Motor neuron (in vitro differentiated cells): Measurements from ENCODE around the gene DACT2. TPM values are rescaled to one million over a fixed set of nuclear protein-coding genes. Genes with fewer than 3 reads are reported as not detected.

ENCODE experiments used
- ATAC-seq, 8 experiments: fragments of 200-7000 bp; cut with Tn5 transposase; replicated peaks in 6 of 8; 2 replicates each; pipeline ENCODE4 v1.8.0; 2021; ENCODE audit warnings: mild to moderate bottlenecking in 8 of 8, moderate library complexity in 8 of 8
- H3K27ac ChIP-seq, 2 donors: fragments of 250-450 bp; sonication (Bioruptor Pico); 2 replicates each; pipeline ENCODE4 v1.9.0; 2021; ENCODE audit warnings: antibody characterized with exemption in 2 of 2, mild to moderate bottlenecking in 2 of 2, moderate library complexity in 1 of 2
- H3K4me1 ChIP-seq, 2 donors: fragments of 250-450 bp; sonication (Bioruptor Pico); replicated peaks in 1 of 2; 2 replicates each; pipeline ENCODE4 v1.6.1; 2021; ENCODE audit warnings: antibody characterized with exemption in 2 of 2, mild to moderate bottlenecking in 2 of 2, moderate library complexity in 1 of 2
- H3K4me3 ChIP-seq, 5 donors: fragments of 250-450 bp; sonication (Bioruptor Pico); 2 replicates each; pipeline ENCODE4 v1.9.0; 2021; ENCODE audit warnings: antibody characterized with exemption in 5 of 5, mild to moderate bottlenecking in 5 of 5, moderate library complexity in 4 of 5
- WGBS, 10 experiments: fragments of 450-650 bp; shearing (Covaris generic); methylation state at CpG; one replicate each; pipeline ENCODE4 v1.0.0; 2022; 5-methylcytosine and 5-hydroxymethylcytosine counted together
- in situ Hi-C, 9 experiments: fragments of 400-800 bp; cut with MboI; loops; one replicate each; pipeline ENCODE4 v1.15.0; 2021; ENCODE audit warnings: low sequenced_read_pairs in 9 of 9, low pct_unique_long_range_greater_than_20kb in 2 of 9; ENCODE audit not compliant: unreplicated experiment in 9 of 9
- total RNA-seq, 8 experiments: library from RNA; unstranded; fragments of 300-600 nt; gene quantifications; 2 replicates each; pipeline versions ENCODE4 v1.2.3 to v1.2.4, GENCODE V29; 2022

The DACT2 gene, protein sequence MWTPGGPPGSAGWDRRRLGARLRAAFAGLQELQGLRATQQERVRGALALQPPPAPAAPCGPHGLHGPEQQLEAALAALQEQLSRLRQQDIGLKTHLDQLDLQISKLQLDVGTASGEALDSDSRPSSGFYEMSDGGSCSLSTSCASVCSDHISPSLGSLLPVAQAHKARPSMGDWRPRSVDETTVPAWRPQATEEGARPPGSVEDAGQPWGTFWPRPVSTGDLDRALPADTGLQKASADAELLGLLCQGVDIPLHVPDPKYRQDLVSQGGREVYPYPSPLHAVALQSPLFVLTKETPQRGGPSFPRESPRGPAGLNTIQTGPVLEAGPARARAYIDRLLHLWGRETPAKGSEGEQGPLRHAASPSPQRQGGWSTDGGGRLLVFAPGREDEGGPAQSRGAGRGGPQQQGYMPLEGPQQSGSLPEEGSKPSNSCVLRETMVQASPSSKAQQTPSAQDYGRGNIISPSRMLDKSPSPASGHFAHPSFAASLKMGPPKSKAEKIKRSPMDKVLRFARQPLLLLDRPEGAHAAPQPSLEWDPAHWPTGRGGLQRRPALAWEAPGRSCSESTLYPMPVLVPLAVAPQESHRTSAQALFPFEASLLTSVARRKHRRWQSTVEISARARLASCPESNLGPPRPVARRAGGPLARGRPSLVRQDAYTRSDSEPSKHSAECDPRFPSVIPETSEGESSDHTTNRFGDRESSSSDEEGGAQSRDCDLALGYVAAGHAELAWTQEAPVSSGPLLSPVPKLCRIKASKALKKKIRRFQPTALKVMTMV
- 1 to 10 TPM in 3 of 8 experiments, under 1 TPM in 3, not detected in 2; 0.20 to 7.4 (median 1.1) TPM for total RNA-seq

DNA sequence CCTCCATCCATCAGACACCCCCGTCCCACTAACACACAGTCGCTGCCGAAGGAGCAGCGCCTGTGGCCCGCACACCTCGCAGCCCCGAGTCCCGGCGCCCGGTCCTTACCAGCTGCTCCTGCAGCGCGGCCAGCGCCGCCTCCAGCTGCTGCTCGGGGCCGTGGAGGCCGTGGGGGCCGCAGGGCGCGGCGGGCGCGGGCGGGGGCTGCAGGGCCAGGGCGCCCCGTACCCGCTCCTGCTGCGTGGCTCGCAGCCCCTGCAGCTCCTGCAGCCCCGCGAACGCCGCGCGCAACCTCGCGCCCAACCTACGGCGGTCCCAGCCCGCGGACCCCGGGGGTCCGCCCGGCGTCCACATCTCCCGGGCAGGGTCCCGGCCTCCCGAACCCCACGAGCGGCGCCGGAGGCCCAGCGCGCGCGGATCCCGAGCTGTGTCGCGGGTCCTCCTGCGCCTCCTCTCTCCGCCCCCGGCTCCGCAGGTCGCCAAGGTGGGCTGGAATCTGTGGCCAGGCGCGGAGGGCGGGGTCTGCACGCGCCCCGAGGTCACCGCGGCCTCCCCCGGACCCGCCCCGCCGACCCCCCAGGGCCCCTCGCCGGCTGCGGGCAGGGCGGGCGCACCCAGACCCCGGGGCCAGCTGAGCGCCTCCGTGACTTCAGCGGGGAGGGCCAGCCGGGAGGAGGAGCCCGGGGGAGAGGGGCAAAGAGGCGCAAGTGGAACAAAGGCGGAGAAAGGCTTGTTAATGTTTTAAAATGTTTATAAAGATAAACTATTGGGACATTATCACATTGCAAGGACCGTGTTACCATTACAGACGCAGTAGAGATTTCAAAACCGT lies at the start of gene DACT2:
DACT2 (minus strand) TSS at position 499 of the 833 bp plus-strand sequence; CDS start at position 355, 144 bp downstream.
- peak within 1 kb of the TSS in 1 of 2 donors; percentile 5 for H3K27ac ChIP-seq
- 0 to 7% (median 0%) methylated on average over 1 to 3 of the region's 92 CpGs; no CpG with 5 or more reads in 5 of the 10 experiments for WGBS, 10 experiments
- in situ Hi-C loops = loop anchor here in 1 of 9 experiments (25.0 kb wide), 1 partner anchor 107 kb away; no protein-coding TSS in a partner anchor
- peak within 1 kb of the TSS; percentile 21 to 49 (median 33) for H3K4me3 ChIP-seq
- peaks cover 34 to 35% of the 10 kb centered on the region in 2 donors for H3K4me1 ChIP-seq
- peak in 5 of 8 experiments; percentile 59 to 76 (median 69) for ATAC-seq

DNA sequence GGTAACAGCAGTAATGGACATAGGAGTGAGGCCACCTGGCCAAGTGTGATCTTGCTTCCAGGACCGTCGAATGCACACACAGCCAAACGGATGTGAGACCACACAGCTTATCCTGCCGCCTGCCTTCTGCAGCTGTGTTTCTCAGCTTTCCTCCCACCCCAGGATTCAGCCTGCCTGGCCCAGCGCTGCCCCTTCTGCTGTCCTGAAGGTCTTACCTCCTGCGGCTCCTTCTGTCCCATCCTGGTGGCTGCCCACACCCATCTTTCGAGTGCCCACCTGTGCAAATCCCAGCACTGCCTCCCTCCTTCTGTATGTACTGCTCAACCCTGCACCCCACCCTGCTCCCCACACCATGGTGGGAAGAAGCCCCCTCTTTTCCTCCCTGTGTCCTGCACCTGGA lies 49.4 kb upstream of the DACT2 start:
- Histone ChIP-seq H3K27ac (no peak overlapping the region), H3K4me3 (no peak overlapping the region), H3K4me1 (peaks cover 9 to 24% of the 10 kb centered on the region in 2 donors)
- WGBS, 10 experiments = 58 to 100% (median 80%) methylated on average over 1 to 4 of the region's 7 CpGs; no CpG with 5 or more reads in 5 of the 10 experiments
- ATAC-seq = no peak
- in situ Hi-C loops = loop anchor here in 4 of 9 experiments (25.0 kb wide), 2 partner anchors 207 to 518 kb away; no protein-coding TSS in a partner anchor

DNA sequence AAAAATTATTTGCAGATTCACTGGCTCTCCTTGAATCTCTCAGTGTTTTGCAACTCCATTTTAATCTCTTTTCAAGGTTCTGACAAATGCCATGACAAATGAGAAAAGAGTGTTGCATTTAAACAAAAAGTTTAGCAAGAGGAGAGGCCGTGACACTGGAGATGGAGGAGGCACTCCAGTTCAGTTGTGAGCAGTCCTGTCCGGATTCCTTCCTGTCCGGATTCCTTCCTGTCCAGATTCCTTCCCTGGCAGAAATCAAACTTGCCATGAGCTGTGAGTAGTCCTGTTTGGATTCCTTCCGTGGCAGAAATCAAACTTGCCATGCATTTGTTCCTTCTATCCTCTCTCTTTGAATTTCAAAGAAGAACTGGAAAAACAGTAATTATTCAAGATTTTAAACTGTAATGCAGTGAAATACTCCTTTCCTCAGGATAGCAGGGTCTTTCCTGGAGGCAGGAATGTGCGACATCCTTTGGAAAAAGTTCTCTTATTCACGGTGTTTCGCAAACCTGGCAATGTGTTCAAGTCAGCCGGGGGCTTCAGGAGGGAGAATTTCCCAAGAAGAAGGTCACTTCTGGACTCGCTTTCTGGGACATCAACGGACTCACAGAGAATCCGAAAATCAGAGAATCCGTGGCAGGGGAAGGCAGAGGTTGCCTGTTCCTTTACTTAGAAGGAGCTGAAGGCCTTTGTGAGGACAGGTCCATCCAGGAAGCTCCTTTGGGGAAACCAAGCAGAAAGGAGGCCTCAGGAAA lies 48.7 kb upstream of the DACT2 start:
- 6 to 86% (median 75%) methylated on average over 1 to 12 of the region's 12 CpGs for WGBS, 10 experiments
- Histone ChIP-seq H3K4me3 (no peak overlapping the region), H3K27ac (peak overlapping the region in 1 of 2 donors; percentile 13), H3K4me1 (peaks cover 9 to 24% of the 10 kb centered on the region in 2 donors)
- in situ Hi-C loops = loop anchor here in 4 of 9 experiments (25.0 kb wide), 2 partner anchors 206 to 519 kb away; no protein-coding TSS in a partner anchor
- ATAC-seq = peak in 1 of 8 experiments; percentile 22

DNA sequence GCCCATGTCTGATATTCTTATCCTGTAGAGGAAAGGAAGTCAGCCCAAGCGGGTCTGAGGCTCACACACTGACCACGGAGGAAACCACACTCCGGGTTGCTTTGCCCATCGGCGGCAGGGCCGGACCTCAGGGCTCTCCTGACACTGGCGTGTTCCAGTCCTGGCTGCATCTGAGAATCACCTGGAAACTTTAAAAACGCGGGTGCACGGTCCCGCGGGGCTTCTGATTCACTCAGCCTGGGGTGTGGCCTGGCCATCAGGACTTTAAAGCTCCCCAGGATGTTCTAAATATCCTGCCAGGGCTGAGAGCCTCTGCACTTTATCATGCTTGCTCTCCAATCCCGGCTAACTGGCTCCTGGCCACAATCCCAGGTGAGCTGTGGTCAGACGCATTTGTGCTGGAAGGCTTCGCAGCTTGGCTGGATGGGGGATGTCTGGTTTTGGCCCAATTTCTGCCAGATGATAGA lies 47.7 kb upstream of the DACT2 start:
- H3K27ac ChIP-seq = no peak overlapping the region
- ATAC-seq = no peak
- H3K4me1 ChIP-seq = peaks cover 9 to 24% of the 10 kb centered on the region in 2 donors
- no peak overlapping the region for H3K4me3 ChIP-seq
- 0 to 100% (median 68%) methylated on average over 1 to 11 of the region's 15 CpGs; no CpG with 5 or more reads in 4 of the 10 experiments for WGBS, 10 experiments
- in situ Hi-C loops = loop anchor here in 4 of 9 experiments (25.0 kb wide), 2 partner anchors 205 to 520 kb away; no protein-coding TSS in a partner anchor

DNA sequence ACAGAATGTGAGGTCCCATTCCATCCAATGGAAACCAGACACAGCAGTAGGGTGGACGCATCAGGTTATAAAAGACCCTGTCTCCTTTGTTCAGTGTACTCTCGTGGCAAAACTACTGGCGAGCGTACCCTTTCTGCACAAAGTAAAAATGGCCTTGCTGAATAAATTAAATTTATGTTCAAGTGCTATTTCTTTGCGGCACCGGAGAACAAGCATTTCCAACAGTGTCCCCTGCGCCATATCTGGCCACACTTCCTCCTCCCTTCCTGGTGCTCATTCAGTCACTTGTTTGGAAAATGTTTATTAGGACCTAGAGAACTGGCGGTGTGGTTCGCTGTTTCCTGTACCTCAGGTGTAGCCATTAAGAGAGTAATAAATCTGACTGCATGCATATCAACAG lies 46.9 kb upstream of the DACT2 start:
- no peak overlapping the region for H3K4me3 ChIP-seq
- no peak overlapping the region for H3K27ac ChIP-seq
- no peak for ATAC-seq
- 60 to 100% (median 91%) methylated on average over 1 to 9 of the region's 9 CpGs for WGBS, 10 experiments
- H3K4me1 ChIP-seq = peaks cover 8 to 24% of the 10 kb centered on the region in 2 donors
- in situ Hi-C loops = loop anchor here in 4 of 9 experiments (25.0 kb wide), 2 partner anchors 204 to 521 kb away; no protein-coding TSS in a partner anchor

DNA sequence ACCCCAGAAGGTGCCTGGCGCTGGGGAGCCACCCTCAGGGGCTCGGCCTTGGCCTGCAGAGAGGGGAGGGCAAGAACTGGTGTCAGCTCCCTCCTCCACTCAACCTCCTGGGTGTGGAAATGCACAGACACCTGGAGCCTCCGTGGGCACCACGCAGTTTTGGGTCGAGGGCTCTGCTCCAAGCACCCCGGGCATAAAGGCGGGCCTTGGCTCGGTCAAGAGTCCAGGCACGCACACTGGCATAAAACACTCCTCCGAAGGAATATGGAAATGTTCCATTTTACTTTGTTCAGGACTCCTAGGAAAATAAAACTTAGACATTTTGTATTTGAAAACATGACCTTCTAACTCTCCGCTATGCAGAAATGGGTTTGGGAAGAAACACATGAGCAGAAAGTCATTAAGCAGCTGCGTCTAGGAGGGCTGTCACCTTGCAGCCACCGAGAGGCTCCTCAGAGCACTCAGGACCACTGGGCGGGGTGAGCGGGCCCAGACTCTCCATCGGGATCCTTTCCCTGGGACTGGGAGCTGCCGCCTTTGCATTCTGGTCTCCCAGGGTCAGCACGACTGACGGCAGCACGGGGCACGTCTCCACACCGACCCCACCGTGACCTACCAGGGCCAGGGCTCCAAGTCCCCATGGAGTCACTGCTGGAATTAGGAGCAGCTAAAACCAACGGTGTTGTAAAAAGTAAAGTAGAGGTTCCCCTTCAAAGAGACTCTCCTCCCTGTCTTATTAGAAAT lies 46.0 kb upstream of the DACT2 start:
- H3K4me1 ChIP-seq = peaks cover 7 to 24% of the 10 kb centered on the region in 2 donors
- H3K4me3 ChIP-seq = no peak overlapping the region
- 73 to 100% (median 93%) methylated on average over 1 to 13 of the region's 24 CpGs; no CpG with 5 or more reads in 5 of the 10 experiments for WGBS, 10 experiments
- H3K27ac ChIP-seq = no peak overlapping the region
- in situ Hi-C loops = loop anchor here in 4 of 9 experiments (25.0 kb wide), 2 partner anchors 203 to 522 kb away; no protein-coding TSS in a partner anchor
- ATAC-seq = no peak

DNA sequence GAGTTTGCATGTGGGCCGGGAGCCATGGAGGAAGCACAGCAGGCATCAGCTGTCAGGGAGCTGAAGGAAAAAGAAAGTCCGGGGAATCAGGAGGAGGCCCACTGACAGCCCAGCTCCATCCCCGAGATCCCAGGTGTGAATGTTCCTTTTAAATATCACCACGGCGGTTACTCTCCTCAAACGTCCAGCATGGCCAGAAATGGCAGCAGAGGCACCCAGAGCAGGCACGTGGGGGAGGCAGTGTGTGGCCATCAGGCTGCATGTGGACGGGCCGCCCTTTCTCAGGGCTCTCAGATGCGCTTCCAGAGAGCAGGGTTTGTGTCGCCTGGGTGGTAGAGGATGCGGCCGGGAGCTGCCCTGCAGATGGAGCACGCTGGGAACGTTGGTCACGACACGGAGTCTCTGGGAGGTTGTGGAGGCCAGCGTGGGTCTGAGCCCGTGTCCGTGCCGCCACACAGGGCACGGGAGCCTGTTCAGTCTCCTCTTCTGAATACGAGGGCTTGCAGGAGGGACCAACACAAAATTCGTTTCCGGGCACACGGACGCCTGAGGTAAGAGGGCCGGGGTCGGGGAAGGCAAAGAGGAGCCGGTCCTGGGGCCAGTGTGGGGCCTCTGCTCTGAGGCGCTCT lies 45.3 kb upstream of the DACT2 start:
- Histone ChIP-seq H3K4me3 (no peak overlapping the region), H3K4me1 (peaks cover 7 to 21% of the 10 kb centered on the region in 2 donors), H3K27ac (no peak overlapping the region)
- in situ Hi-C loops = loop anchor here in 4 of 9 experiments (25.0 kb wide), 2 partner anchors 203 to 522 kb away; no protein-coding TSS in a partner anchor
- WGBS, 10 experiments = 67 to 100% (median 80%) methylated on average over 2 to 9 of the region's 31 CpGs; no CpG with 5 or more reads in 5 of the 10 experiments
- ATAC-seq = no peak

DNA sequence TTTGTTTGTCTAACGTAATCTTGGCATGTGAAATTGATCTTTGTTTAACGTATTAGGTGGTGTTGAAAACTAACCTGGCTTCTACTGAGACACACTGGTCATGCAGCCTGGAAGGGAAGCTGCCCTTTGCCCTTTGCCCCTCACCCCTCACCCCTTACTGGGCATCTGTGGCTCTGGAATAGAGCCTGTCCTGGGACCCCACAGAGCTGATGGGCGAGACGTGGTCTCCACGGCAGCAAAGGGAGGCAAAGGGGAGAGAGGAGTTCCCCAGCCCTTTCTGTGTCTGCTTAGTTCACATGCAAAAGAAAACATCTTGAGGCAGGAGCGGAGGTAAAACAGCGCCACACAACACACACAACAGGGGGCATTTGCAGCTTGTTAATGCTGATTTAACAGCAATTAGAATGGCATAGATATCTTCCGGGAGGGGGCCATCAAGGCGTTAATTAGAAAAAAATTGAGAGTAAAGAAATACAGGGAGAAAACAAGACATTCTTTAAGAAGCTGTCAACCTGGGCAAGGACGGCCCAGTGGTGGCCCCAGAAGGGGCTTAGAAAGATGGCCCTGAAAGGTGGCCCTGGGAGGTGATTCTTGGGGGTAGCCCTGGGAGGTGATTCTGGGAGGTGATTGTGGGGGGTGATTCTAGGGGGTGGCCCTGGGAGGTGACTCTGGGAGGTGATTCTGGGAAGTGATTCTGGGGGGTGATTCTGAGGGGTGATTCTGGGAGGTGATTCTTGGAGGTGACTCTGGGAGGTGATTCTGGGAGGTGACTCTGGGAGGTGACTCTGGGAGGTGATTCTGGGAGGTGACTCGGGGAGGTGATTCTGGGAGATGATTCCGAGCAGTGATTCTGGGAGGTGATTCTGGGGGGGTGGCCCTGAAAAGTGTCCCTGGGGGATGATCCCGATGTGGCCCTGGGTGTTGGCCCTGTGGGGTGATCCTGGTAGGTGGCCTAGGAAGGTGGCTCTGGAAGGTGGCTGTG lies 44.5 kb upstream of the DACT2 start:
- in situ Hi-C loops = loop anchor here in 4 of 9 experiments (25.0 kb wide), 2 partner anchors 202 to 523 kb away; no protein-coding TSS in a partner anchor
- Histone ChIP-seq H3K27ac (no peak overlapping the region), H3K4me3 (no peak overlapping the region), H3K4me1 (peaks cover 7 to 19% of the 10 kb centered on the region in 2 donors)
- no peak for ATAC-seq
- 0 to 100% (median 63%) methylated on average over 1 to 8 of the region's 13 CpGs; no CpG with 5 or more reads in 2 of the 10 experiments for WGBS, 10 experiments

DNA sequence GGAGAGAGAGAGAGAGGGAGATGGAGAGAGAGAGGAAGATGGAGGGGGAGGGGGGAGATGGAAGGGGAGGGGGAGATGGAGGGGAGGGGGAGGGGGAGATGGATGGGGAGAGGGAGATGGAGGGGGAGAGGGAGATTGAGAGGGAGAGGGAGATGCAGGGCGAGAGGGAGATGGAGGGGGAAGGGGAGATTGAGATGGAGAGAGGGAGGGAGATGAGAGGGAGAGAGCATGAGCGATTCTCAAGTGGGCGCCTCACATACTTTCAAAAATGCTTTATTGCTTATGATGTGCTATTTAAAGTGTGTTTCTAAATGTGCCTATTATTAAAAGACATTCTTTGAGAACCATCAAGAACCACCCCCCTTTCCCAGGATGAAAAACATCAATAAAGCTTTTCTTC lies 43.7 kb upstream of the DACT2 start:
- WGBS, 10 experiments = no CpG with 5 or more reads among the region's 3 CpGs
- Histone ChIP-seq H3K4me3 (no peak overlapping the region), H3K27ac (no peak overlapping the region), H3K4me1 (peaks cover 7 to 13% of the 10 kb centered on the region in 2 donors)
- ATAC-seq = no peak
- in situ Hi-C loops = loop anchor here in 4 of 9 experiments (25.0 kb wide), 2 partner anchors 201 to 524 kb away; no protein-coding TSS in a partner anchor
